HG03103 (cell line): ENCODE measurements around the gene ITPKC.
A peak's percentile ranks its signal among the peaks of the same experiment; 100 is the strongest.

ENCODE experiments used
- ATAC-seq: cut with Tn5 transposase; IDR thresholded peaks from one replicate; pipeline ENCODE4 v1.9.1; 2021; ENCODE audit warnings: low read depth; ENCODE audit not compliant: unreplicated experiment

Gene ITPKC

GRCh38 chr19:40690050-40690692 lies 26.7 kb upstream of the ITPKC start, which contains the start of gene NUMBL:
TSS of gene NUMBL (minus strand) at chr19:40690651. CDS start at chr19:40690483, 168 bp downstream.
- no peak for ATAC-seq

GRCh38 chr19:40690693-40691420 lies 26.1 kb upstream of the ITPKC start:
- peak; percentile 48 for ATAC-seq

- no peak for ATAC-seq
Observed at GRCh38 chr19:40691421-40692211, 25.3 kb upstream of the ITPKC start.

GRCh38 chr19:40692212-40692551 lies 24.7 kb upstream of the ITPKC start:
- ATAC-seq, result no peak

GRCh38 chr19:40693150-40693788 lies 23.6 kb upstream of the ITPKC start:
- no peak for ATAC-seq

- ATAC-seq, result no peak
Observed at GRCh38 chr19:40693896-40694295, 23.0 kb upstream of the ITPKC start.

GRCh38 chr19:40695881-40696280 lies 21.0 kb upstream of the ITPKC start:
- no peak for ATAC-seq

- no peak for ATAC-seq
Observed at GRCh38 chr19:40697007-40697406, 19.9 kb upstream of the ITPKC start.

GRCh38 chr19:40700083-40700482 lies 16.8 kb upstream of the ITPKC start:
- ATAC-seq, result no peak

- ATAC-seq, result no peak
Observed at GRCh38 chr19:40701758-40702157, 15.2 kb upstream of the ITPKC start.

- no peak for ATAC-seq
Observed at GRCh38 chr19:40702337-40703012, 14.4 kb upstream of the ITPKC start.

- ATAC-seq, result no peak
Observed at GRCh38 chr19:40703029-40703755, 13.7 kb upstream of the ITPKC start.

- no peak for ATAC-seq
Observed at GRCh38 chr19:40704491-40705361, 12.2 kb upstream of the ITPKC start.

GRCh38 chr19:40705362-40705651 lies 11.6 kb upstream of the ITPKC start:
- ATAC-seq, result no peak

GRCh38 chr19:40705950-40706619 lies 10.8 kb upstream of the ITPKC start:
- ATAC-seq, result no peak

GRCh38 chr19:40707615-40708014 lies 9.3 kb upstream of the ITPKC start:
- no peak for ATAC-seq

- ATAC-seq, result no peak
Observed at GRCh38 chr19:40709817-40710216, 7.1 kb upstream of the ITPKC start.

GRCh38 chr19:40713939-40714338 lies 3.0 kb upstream of the ITPKC start:
- no peak for ATAC-seq
